Erythroblast (primary cell): Measurements from ENCODE around the gene ABHD2.

ENCODE experiments used
- GATA1 ChIP-seq: IDR thresholded peaks from 2 replicates; pipeline ENCODE4 v1.6.1; 2011; ENCODE audit warnings: low read depth, mild to moderate bottlenecking, control low read depth, low read length, moderate library complexity
- POLR2A ChIP-seq: IDR thresholded peaks from 2 replicates; pipeline ENCODE4 v1.6.1; 2011; ENCODE audit warnings: mild to moderate bottlenecking, low read length

DNA sequence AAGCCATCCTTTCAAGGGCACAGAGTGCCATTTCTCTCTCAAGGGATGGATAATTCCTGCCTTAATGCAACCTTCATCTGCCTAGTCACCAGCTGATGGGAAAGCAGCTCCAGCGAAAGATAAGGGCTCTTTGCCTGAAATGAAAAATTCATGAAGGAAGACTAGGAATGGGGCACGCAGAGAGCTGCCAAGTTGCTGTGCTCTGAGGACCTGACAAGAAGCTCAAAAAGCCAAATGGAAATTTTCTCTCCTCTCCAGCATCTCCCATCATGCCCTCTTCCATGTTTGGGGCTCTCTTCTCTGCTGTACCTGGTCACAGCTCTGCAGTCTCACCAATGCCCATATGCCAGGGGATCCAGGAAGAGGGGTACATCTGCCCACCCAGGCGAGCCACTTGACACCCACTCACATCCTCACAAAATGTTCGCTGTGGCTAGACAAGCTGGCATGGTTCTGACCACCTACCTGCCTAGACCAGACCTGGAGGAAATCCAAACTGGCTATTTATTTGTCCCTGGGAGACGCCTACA lies 29.3 kb upstream of the ABHD2 start:
- TF ChIP-seq POLR2A, result no peak
- TF ChIP-seq GATA1, result no peak
